ENCODE measurements around the gene ACTRT2.
A peak's percentile ranks its signal among the peaks of the same experiment; 100 is the strongest.

ACTRT2 gene

GRCh38 chr1:3034162-3034561, 12.9 kb downstream of the ACTRT2 start:
- Histone ChIP-seq H3K27me3 (peaks cover 28 to 80% (median 64%) of the 10 kb centered on the region in 11 experiments), H3K4me2 (peak overlapping the region in 2 of 11 experiments; percentile 55 to 70; a peak in 3 of 22 replicates), H3K9ac (no peak overlapping the region), H4K20me1 (peaks cover 0 to 83% (median 20%) of the 10 kb centered on the region in 11 experiments; a peak in 14 of 22 replicates), H3K36me3 (no peaks in the 10 kb centered on the region), H3K4me3 (no peak overlapping the region), H3K4me1 (peaks cover 0 to 31% (median 28%) of the 10 kb centered on the region in 10 experiments; a peak in 16 of 20 replicates), H3K27ac (no peak overlapping the region), H3K9me3 (replicated peaks in 1 of 11) (no peaks in the 10 kb centered on the region)
- no peak for TF ChIP-seq Cebpa-rat (IDR thresholded peaks at IDR 0.05)

DNA sequence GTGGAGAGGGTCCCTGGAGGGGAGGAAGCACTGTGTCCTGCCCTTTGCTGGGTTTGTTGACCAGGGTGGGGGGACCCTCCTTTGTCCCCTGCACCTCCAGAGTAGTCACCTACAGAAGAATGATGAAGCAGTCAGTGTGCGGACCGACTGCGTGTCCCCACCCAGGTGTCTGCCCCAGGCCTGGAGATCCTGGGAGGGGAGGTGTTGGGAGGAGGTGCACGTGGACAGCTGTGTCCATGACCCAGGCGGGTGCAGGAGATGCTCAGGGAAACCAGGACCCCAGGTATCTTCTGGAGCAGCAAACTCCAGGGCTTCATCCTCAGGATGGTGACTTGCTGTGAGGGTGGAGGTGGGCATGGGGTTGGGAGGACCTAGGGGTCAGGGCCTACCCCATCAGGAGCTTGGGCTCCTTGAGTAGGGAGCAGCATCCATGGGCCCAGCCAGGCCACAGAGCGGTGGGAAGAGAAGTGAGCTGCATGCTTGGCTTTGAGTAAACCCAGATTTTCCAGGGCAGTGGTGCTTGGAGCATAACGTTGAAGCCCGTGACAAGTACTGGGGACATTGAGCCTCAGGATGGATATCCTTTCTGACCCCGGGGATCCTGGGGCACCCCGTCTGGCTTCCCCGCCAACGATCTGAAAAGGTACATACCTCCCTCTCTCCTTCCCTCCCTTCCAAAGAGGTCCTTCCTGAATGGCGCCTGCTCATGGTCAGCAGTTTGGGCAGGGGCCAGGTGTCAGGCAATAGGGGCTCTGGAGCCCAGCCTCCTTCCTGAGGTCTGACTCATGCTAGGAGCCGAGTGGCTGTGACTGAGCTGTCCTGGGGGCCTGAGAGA, 13.7 kb downstream of the ACTRT2 start:
- H3K9me3 ChIP-seq (replicated peaks in 1 of 11): no peaks in the 10 kb centered on the region
- peaks cover 0 to 27% (median 24%) of the 10 kb centered on the region in 10 experiments; a peak in 16 of 20 replicates for H3K4me1 ChIP-seq
- no peak overlapping the region for H3K9ac ChIP-seq
- no peak overlapping the region for H3K4me3 ChIP-seq
- H4K20me1 ChIP-seq: peaks cover 0 to 75% (median 12%) of the 10 kb centered on the region in 11 experiments; a peak in 12 of 22 replicates
- H3K27ac ChIP-seq: no peak overlapping the region
- peaks cover 21 to 72% (median 56%) of the 10 kb centered on the region in 11 experiments for H3K27me3 ChIP-seq
- no peaks in the 10 kb centered on the region for H3K36me3 ChIP-seq
- H3K4me2 ChIP-seq: no peak overlapping the region
- TF ChIP-seq Cebpa-rat (IDR thresholded peaks at IDR 0.05): no peak

- Histone ChIP-seq H3K4me2 (no peak overlapping the region), H3K4me3 (no peak overlapping the region), H3K27me3 (peaks cover 12 to 63% (median 49%) of the 10 kb centered on the region in 11 experiments), H3K27ac (no peak overlapping the region), H3K36me3 (no peaks in the 10 kb centered on the region), H4K20me1 (peaks cover 0 to 66% (median 9%) of the 10 kb centered on the region in 11 experiments; a peak in 10 of 22 replicates), H3K9me3 (replicated peaks in 1 of 11) (no peaks in the 10 kb centered on the region), H3K4me1 (peaks cover 0 to 27% (median 24%) of the 10 kb centered on the region in 10 experiments; a peak in 16 of 20 replicates), H3K9ac (no peak overlapping the region)
- 0 out of 22 replicates have a peak, but pooled peaks of 1 of the 11 experiments have one; percentile 18 for TF ChIP-seq Cebpa-rat (IDR thresholded peaks at IDR 0.05)
Measured at GRCh38 chr1:3035563-3036446, 14.5 kb downstream of the ACTRT2 start.

DNA sequence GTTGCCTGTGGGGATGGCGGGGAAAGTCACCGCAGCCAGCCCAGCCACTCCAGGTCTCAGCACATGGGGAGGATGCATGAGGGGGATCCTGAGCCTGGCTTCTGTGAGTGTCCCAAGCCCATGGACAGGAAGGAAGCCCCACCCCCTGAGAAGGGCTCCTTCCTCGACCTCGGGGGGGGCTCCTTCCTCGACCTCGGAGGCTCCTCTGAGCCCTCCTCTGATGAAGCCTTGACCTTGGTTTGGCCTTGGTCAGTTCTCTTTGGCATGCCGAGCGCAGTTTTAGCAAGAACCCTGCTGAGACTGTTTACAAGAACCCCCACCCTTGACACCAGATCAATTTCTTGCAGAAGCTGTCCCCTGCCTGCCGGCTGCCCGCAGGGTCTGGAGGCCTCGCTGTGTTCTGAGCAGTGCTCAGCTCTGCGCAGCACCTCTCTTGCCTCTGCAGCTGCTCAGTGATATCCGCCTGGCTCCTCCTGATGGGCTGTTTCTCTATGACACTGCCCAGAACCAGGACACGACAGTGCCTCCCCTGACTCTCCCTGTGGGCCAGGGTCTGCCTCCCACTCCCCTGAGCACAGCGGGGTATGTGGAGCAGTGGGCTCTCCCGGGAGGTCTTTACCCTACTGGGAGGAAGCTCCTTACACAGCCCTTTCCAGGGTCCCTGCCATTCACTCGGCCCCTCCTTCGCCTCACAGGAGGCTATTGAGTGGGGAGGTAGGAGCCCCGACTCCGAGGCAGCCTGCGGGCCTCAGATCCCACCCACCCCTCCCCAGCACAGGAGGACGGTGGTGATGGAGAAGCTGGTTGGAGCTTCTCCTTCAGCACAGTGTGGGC, 15.4 kb downstream of the ACTRT2 start:
- H3K27me3 ChIP-seq: peaks cover 4 to 62% (median 40%) of the 10 kb centered on the region in 11 experiments; a peak in 19 of 22 replicates
- H3K9ac ChIP-seq: no peak overlapping the region
- peaks cover 0 to 27% (median 24%) of the 10 kb centered on the region in 10 experiments; a peak in 16 of 20 replicates for H3K4me1 ChIP-seq
- H4K20me1 ChIP-seq: peaks cover 0 to 58% (median 5%) of the 10 kb centered on the region in 11 experiments; a peak in 10 of 22 replicates
- H3K9me3 ChIP-seq (replicated peaks in 1 of 11): no peaks in the 10 kb centered on the region
- H3K4me2 ChIP-seq: no peak overlapping the region
- H3K4me3 ChIP-seq: no peak overlapping the region
- H3K27ac ChIP-seq: no peak overlapping the region
- no peak for TF ChIP-seq Cebpa-rat (IDR thresholded peaks at IDR 0.05)
- no peaks in the 10 kb centered on the region for H3K36me3 ChIP-seq

DNA sequence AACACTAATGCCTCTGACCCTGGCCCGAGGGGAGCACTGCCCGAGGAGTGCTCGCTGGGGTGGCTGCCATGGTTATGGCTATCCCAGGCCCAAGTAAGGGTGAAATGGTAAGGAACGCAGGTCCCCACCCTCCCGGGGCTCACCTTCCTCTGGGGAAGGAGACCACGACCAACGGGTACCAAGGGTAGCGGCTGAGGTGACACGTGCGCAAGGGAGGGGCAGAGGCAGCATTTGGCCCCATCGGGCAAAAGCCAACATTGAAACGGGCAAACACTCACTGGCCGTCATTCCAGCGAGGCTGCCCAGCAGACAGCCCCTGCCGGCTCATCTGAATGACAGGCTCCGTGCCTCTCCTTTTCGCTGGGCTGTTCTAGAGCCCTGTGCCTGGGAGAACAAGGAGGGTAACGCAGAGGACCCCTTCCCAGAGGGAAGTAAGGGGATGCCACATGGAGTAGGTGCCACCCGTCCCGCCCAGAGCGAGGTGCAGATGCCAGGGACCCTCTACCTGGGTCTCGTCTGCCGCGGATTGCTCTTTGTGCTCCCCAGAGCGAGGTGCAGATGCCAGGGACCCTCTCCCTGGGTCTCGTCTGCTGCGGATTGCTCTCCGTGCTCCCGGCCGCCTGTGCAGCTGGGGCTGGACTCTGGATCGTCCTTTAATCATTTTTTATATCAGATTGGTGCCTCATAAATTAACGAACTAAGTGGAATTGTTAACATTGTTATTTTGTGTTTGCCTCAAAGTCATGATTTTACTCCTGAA, 16.2 kb downstream of the ACTRT2 start:
- no peak overlapping the region for H3K4me2 ChIP-seq
- no peak for TF ChIP-seq Cebpa-rat (IDR thresholded peaks at IDR 0.05)
- peaks cover 0 to 50% (median 3%) of the 10 kb centered on the region in 11 experiments; a peak in 9 of 22 replicates for H4K20me1 ChIP-seq
- no peaks in the 10 kb centered on the region for H3K9me3 ChIP-seq (replicated peaks in 1 of 11)
- H3K9ac ChIP-seq: no peak overlapping the region
- peaks cover 0 to 29% (median 25%) of the 10 kb centered on the region in 10 experiments; a peak in 16 of 20 replicates for H3K4me1 ChIP-seq
- H3K36me3 ChIP-seq: no peaks in the 10 kb centered on the region
- no peak overlapping the region for H3K27ac ChIP-seq
- H3K27me3 ChIP-seq: peaks cover 4 to 56% (median 33%) of the 10 kb centered on the region in 11 experiments; a peak in 18 of 22 replicates
- no peak overlapping the region for H3K4me3 ChIP-seq

DNA sequence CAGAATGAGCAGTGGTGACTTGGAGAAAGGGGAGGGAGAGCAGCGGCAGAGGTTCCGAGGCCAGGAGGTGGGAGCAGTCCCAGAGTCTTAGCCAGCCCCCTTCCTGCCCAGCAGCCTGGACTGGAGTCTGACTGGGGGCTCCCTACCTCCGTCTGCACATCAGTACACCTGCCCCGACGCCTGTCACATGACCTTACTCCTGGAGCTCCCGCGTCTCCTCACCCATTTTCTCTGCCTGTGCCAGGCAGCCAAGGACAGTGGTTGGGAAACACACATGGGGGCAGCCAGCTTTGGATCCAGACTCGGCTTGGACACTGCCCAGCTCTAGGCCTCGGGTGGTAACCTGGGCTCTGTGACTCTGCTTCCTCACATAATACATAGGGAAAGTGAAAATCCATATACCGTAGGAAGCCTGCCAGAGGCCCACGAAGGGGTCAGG, 16.9 kb downstream of the ACTRT2 start:
- H3K4me3 ChIP-seq: no peak overlapping the region
- H3K27me3 ChIP-seq: peaks cover 4 to 49% (median 26%) of the 10 kb centered on the region in 11 experiments; a peak in 18 of 22 replicates
- peaks cover 0 to 46% (median 3%) of the 10 kb centered on the region in 11 experiments; a peak in 9 of 22 replicates for H4K20me1 ChIP-seq
- H3K9me3 ChIP-seq (replicated peaks in 1 of 11): no peaks in the 10 kb centered on the region
- H3K4me2 ChIP-seq: peak overlapping the region in 8 of 11 experiments; percentile 41 to 73 (median 66); a peak in 12 of 22 replicates
- no peaks in the 10 kb centered on the region for H3K36me3 ChIP-seq
- peaks cover 0 to 28% (median 22%) of the 10 kb centered on the region in 10 experiments; a peak in 16 of 20 replicates for H3K4me1 ChIP-seq
- no peak for TF ChIP-seq Cebpa-rat (IDR thresholded peaks at IDR 0.05)
- no peak overlapping the region for H3K9ac ChIP-seq
- no peak overlapping the region for H3K27ac ChIP-seq

DNA sequence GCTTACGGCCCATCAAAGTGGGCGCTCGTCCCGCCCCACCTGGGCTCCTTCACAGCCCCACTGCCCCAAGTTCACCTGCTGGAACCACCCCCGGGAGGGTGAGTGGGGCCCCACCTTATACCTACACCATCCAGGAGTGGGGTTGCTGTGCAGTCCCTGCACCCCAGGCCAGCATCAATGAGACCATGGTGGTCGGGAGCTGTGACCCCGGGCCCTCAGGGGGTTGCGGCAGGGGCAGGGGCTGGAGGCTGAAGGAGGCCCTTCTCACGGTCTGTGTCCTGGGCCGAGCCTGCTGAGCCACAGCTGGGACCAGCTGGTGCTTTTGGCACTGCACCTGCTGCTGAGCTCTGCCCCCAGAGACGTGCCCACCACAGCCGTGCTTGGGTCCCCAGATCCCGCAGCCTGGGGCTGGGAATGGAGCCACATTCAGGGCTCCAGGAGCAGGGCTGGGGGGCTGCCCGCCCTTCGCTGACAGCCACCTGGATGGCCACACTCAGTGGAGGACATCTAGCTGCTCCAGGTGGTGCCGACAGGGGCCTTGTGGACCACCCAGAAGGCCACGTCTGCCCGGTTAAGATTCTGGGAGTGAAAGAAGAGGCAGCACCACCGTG, 17.4 kb downstream of the ACTRT2 start:
- Histone ChIP-seq H3K4me1 (peaks cover 0 to 23% (median 17%) of the 10 kb centered on the region in 10 experiments; a peak in 14 of 20 replicates), H3K4me2 (peak overlapping the region in 8 of 11 experiments; percentile 41 to 73 (median 66); a peak in 14 of 22 replicates), H3K9me3 (replicated peaks in 1 of 11) (no peaks in the 10 kb centered on the region), H3K27me3 (peaks cover under 1 to 44% (median 20%) of the 10 kb centered on the region in 11 experiments; a peak in 17 of 22 replicates), H3K27ac (no peak overlapping the region), H4K20me1 (peaks cover 0 to 42% (median 0%) of the 10 kb centered on the region in 11 experiments; a peak in 9 of 22 replicates), H3K36me3 (no peaks in the 10 kb centered on the region), H3K9ac (no peak overlapping the region), H3K4me3 (no peak overlapping the region)
- no peak for TF ChIP-seq Cebpa-rat (IDR thresholded peaks at IDR 0.05)
